IPS-15b (cell line): Measurements from ENCODE around the gene CCDC181.

Experiments used
- H3K27me3 ChIP-seq: one replicate; pipeline ENCODE4 v1.6.1; 2013; ENCODE audit warnings: low read length; ENCODE audit not compliant: control insufficient read depth, insufficient read depth
- H3K36me3 ChIP-seq: one replicate; pipeline ENCODE4 v1.6.1; 2013; ENCODE audit warnings: low read length; ENCODE audit not compliant: control insufficient read depth, insufficient read depth
- H3K4me1 ChIP-seq: one replicate; pipeline ENCODE4 v1.6.1; 2013; ENCODE audit warnings: mild to moderate bottlenecking, low read length; ENCODE audit not compliant: control insufficient read depth, insufficient read depth
- H3K4me3 ChIP-seq: one replicate; pipeline ENCODE4 v1.5.1; 2013; ENCODE audit warnings: low read depth, low read length
- H3K9ac ChIP-seq: one replicate; pipeline ENCODE4 v1.6.1; 2013; ENCODE audit warnings: low read depth, mild to moderate bottlenecking, low read length
- H3K9me3 ChIP-seq: one replicate; pipeline ENCODE4 v1.6.1; 2013; ENCODE audit warnings: mild to moderate bottlenecking, low read length; ENCODE audit not compliant: control insufficient read depth, insufficient read depth

CCDC181 gene

GRCh38 chr1:169348383-169349036, 78.8 kb downstream of the CCDC181 start:
- Histone ChIP-seq H3K4me3 (no peak overlapping the region), H3K27me3 (no peaks in the 10 kb centered on the region), H3K4me1 (no peaks in the 10 kb centered on the region), H3K36me3 (no peaks in the 10 kb centered on the region), H3K9me3 (no peaks in the 10 kb centered on the region), H3K9ac (no peak overlapping the region)

GRCh38 chr1:169347688-169348382, 79.4 kb downstream of the CCDC181 start:
- no peaks in the 10 kb centered on the region for H3K9me3 ChIP-seq
- H3K4me3 ChIP-seq, result no peak overlapping the region
- H3K9ac ChIP-seq, result no peak overlapping the region
- no peaks in the 10 kb centered on the region for H3K4me1 ChIP-seq
- no peaks in the 10 kb centered on the region for H3K36me3 ChIP-seq
- H3K27me3 ChIP-seq, result no peaks in the 10 kb centered on the region

GRCh38 chr1:169346036-169346589, 81.2 kb downstream of the CCDC181 start:
- no peaks in the 10 kb centered on the region for H3K4me1 ChIP-seq
- H3K4me3 ChIP-seq, result no peak overlapping the region
- H3K27me3 ChIP-seq, result no peaks in the 10 kb centered on the region
- no peaks in the 10 kb centered on the region for H3K36me3 ChIP-seq
- H3K9me3 ChIP-seq, result no peaks in the 10 kb centered on the region
- H3K9ac ChIP-seq, result no peak overlapping the region

- H3K36me3 ChIP-seq, result no peaks in the 10 kb centered on the region
- no peaks in the 10 kb centered on the region for H3K27me3 ChIP-seq
Observed at GRCh38 chr1:169345511-169345910, 81.8 kb downstream of the CCDC181 start.

More at GRCh38 chr1:169345511-169345910, 81.8 kb downstream of the CCDC181 start:
- Histone ChIP-seq H3K9ac (no peak overlapping the region), H3K4me1 (no peaks in the 10 kb centered on the region), H3K4me3 (no peak overlapping the region), H3K9me3 (no peaks in the 10 kb centered on the region)
